Measurements from ENCODE around the gene PTPRD.

PTPRD gene

GRCh38 chr9:8903077-8903476, 1709.7 kb downstream of the PTPRD start (continued):
- no peak for TF ChIP-seq PRDM4 (tag by site-specific recombination; IDR thresholded peaks at IDR 0.05)

- ChIA-PET CTCF (no interaction called here), POLR2A (no interaction called here)
- Histone ChIP-seq H3K27ac (ENCODE audit: extremely low read depth, low read depth, low read length) (no peak overlapping the region), H3K36me3 (ENCODE audit: control insufficient read depth in 2 of 2, insufficient read depth in 1 of 2, low read length in 2 of 2) (no peaks in the 10 kb centered on the region), H3K9me3 (ENCODE audit: control insufficient read depth, insufficient read depth, low read depth, low read length) (no peaks in the 10 kb centered on the region), H3K4me1 (ENCODE audit: control insufficient read depth, insufficient read depth, low read length) (no peaks in the 10 kb centered on the region), H3K4me3 (ENCODE audit: low read depth, low read length) (no peak overlapping the region)
- TF ChIP-seq SETDB1 (IDR thresholded peaks at IDR 0.05; ENCODE audit: insufficient read length, low read length) = no peak
- TF ChIP-seq SCRT1 (tag by site-specific recombination; IDR thresholded peaks at IDR 0.05; ENCODE audit: borderline replicate concordance) = no peak
- no peak for TF ChIP-seq TSHZ1 (tag by site-specific recombination; IDR thresholded peaks at IDR 0.05; ENCODE audit: borderline replicate concordance)
- no peak for TF ChIP-seq ZSCAN18 (tag by site-specific recombination; IDR thresholded peaks at IDR 0.05)
- TF ChIP-seq ZBTB10 (tag by site-specific recombination; IDR thresholded peaks at IDR 0.05) = no peak
- no peak for TF ChIP-seq ZNF518A (tag by site-specific recombination; conservative IDR thresholded peaks at IDR 0.05; ENCODE audit: low read depth)
- no peak for TF ChIP-seq HIC1 (tag by site-specific recombination; IDR thresholded peaks at IDR 0.05)
- no peak for TF ChIP-seq KLF16 (tag by site-specific recombination; IDR thresholded peaks at IDR 0.05)
- TF ChIP-seq ZNF23 (tag by site-specific recombination; IDR thresholded peaks at IDR 0.05; ENCODE audit: borderline replicate concordance) = no peak
- no peak for TF ChIP-seq ZNF488 (tag by site-specific recombination; IDR thresholded peaks at IDR 0.05)
- TF ChIP-seq ZNF169 (tag by site-specific recombination; IDR thresholded peaks at IDR 0.05) = no peak
- no peak for TF ChIP-seq ZNF677 (tag by site-specific recombination; IDR thresholded peaks at IDR 0.05)
- TF ChIP-seq ZNF791 (tag by site-specific recombination; IDR thresholded peaks at IDR 0.05) = no peak
- TF ChIP-seq ZNF121 (tag by site-specific recombination; IDR thresholded peaks at IDR 0.05) = no peak
- no peak for TF ChIP-seq ZNF621 (tag by site-specific recombination; IDR thresholded peaks at IDR 0.05)
- no peak for TF ChIP-seq ZNF132 (tag by site-specific recombination; IDR thresholded peaks at IDR 0.05; ENCODE audit: borderline replicate concordance)
These were observed 1711.7 kb downstream of the PTPRD start for GRCh38 chr9:8901146-8901545.
